ENCODE results near the gene RGS7BP. TPM values are rescaled to one million over a fixed set of nuclear protein-coding genes. Genes with fewer than 3 reads are reported as not detected.

RGS7BP gene
- polyA plus RNA-seq, 3 donors = not detected

- H3K9ac ChIP-seq (ENCODE audit: insufficient read depth, low read length, poor library complexity, severe bottlenecking) = no peak overlapping the region
Measured at GRCh38 chr5:64653766-64654560, 148.1 kb downstream of the RGS7BP start.

GRCh38 chr5:64654561-64654938 is 148.7 kb downstream of the RGS7BP start:
- H3K36me3 ChIP-seq (replicated peaks in 1 of 2; ENCODE audit: control insufficient read depth in 1 of 2, insufficient read depth in 2 of 2, low read length in 2 of 2) = no peaks in the 10 kb centered on the region
- peaks cover 0 to 8% of the 10 kb centered on the region in 2 donors for H3K9me3 ChIP-seq (replicated peaks in 1 of 2; ENCODE audit: control insufficient read depth in 1 of 2, insufficient read depth in 1 of 2, low read length in 2 of 2)
- no peaks in the 10 kb centered on the region for H3K27me3 ChIP-seq (ENCODE audit: control insufficient read depth in 2 of 2, insufficient read depth in 2 of 2, low read length in 2 of 2)
- no peaks in the 10 kb centered on the region for H4K20me1 ChIP-seq (ENCODE audit: insufficient read depth, low read length)
- WGBS (ENCODE audit: insufficient coverage) = no CpG with 5 or more reads among the region's 2 CpGs
- no peak overlapping the region for H3K4me3 Mint-ChIP-seq
- no peaks in the 10 kb centered on the region for H3K79me2 ChIP-seq (ENCODE audit: insufficient read depth, low read length)
- intact Hi-C loops (cut with micrococcal nuclease) = no loop called here
- DNase-seq = no peak
- H3K4me1 Mint-ChIP-seq = no peaks in the 10 kb centered on the region
- H3K9me3 Mint-ChIP-seq = peaks cover 8 to 29% (median 16%) of the 10 kb centered on the region in 7 donors
- H3K36me3 Mint-ChIP-seq = no peaks in the 10 kb centered on the region
- no peak overlapping the region for H3K27ac ChIP-seq (ENCODE audit: low read depth in 1 of 2, low read length in 2 of 2)
- peaks cover 0 to 2% (median 2%) of the 10 kb centered on the region in 3 donors for H3K27me3 Mint-ChIP-seq (ENCODE audit: low read depth in 3 of 3)
- no peaks in the 10 kb centered on the region for H3K4me1 ChIP-seq (ENCODE audit: control insufficient read depth in 1 of 2, insufficient read depth in 2 of 2, low read length in 2 of 2)
- no peak overlapping the region for H3K27ac Mint-ChIP-seq
- H3K4me2 ChIP-seq (replicated peaks; ENCODE audit: extremely low read depth, low read length, poor library complexity, severe bottlenecking) = no peak overlapping the region
- no peak for TF ChIP-seq CTCF (IDR thresholded peaks at IDR 0.05)
- no peak overlapping the region for H2AFZ ChIP-seq (ENCODE audit: insufficient read depth, low read depth, low read length, poor library complexity, severe bottlenecking)
- no peak overlapping the region for H3K9ac ChIP-seq (ENCODE audit: insufficient read depth, low read length, poor library complexity, severe bottlenecking)
- no peak overlapping the region for H3K4me3 ChIP-seq (replicated peaks in 1 of 3; ENCODE audit: low read depth in 2 of 3, low read length in 3 of 3)

More at GRCh38 chr5:64653766-64654560, 148.1 kb downstream of the RGS7BP start:
- H3K36me3 ChIP-seq (replicated peaks in 1 of 2; ENCODE audit: control insufficient read depth in 1 of 2, insufficient read depth in 2 of 2, low read length in 2 of 2) = no peaks in the 10 kb centered on the region
- intact Hi-C loops (cut with micrococcal nuclease) = no loop called here
- H4K20me1 ChIP-seq (ENCODE audit: insufficient read depth, low read length) = no peaks in the 10 kb centered on the region
- no peaks in the 10 kb centered on the region for H3K27me3 ChIP-seq (ENCODE audit: control insufficient read depth in 2 of 2, insufficient read depth in 2 of 2, low read length in 2 of 2)
- WGBS (ENCODE audit: insufficient coverage) = no CpG with 5 or more reads among the region's 3 CpGs
- DNase-seq = no peak
- H3K9me3 ChIP-seq (replicated peaks in 1 of 2; ENCODE audit: control insufficient read depth in 1 of 2, insufficient read depth in 1 of 2, low read length in 2 of 2) = peaks cover 0 to 8% of the 10 kb centered on the region in 2 donors
- no peaks in the 10 kb centered on the region for H3K36me3 Mint-ChIP-seq
- no peak overlapping the region for H3K4me3 ChIP-seq (replicated peaks in 1 of 3; ENCODE audit: low read depth in 2 of 3, low read length in 3 of 3)
- no peaks in the 10 kb centered on the region for H3K79me2 ChIP-seq (ENCODE audit: insufficient read depth, low read length)
- no peaks in the 10 kb centered on the region for H3K4me1 Mint-ChIP-seq
- no peak overlapping the region for H3K27ac Mint-ChIP-seq
- no peaks in the 10 kb centered on the region for H3K4me1 ChIP-seq (ENCODE audit: control insufficient read depth in 1 of 2, insufficient read depth in 2 of 2, low read length in 2 of 2)
- TF ChIP-seq CTCF (IDR thresholded peaks at IDR 0.05) = no peak
- no peak overlapping the region for H2AFZ ChIP-seq (ENCODE audit: insufficient read depth, low read depth, low read length, poor library complexity, severe bottlenecking)
- H3K4me2 ChIP-seq (replicated peaks; ENCODE audit: extremely low read depth, low read length, poor library complexity, severe bottlenecking) = no peak overlapping the region
- no peak overlapping the region for H3K27ac ChIP-seq (ENCODE audit: low read depth in 1 of 2, low read length in 2 of 2)
- H3K4me3 Mint-ChIP-seq = no peak overlapping the region
- H3K27me3 Mint-ChIP-seq (ENCODE audit: low read depth in 3 of 3) = peaks cover 0 to 2% (median 0%) of the 10 kb centered on the region in 3 donors
- H3K9me3 Mint-ChIP-seq = peaks cover 8 to 31% (median 16%) of the 10 kb centered on the region in 7 donors

Data from CD14-positive monocyte (primary cell).